A549 treated with DMSO at 1 μM for 4 hours (cell line): ENCODE results near the gene PDCL2. TPM values are rescaled to one million over a fixed set of nuclear protein-coding genes. Genes with fewer than 3 reads are reported as not detected.

Source experiments
- total RNA-seq: library from RNA; stranded (reverse); fragments of 200-300 nt; extraction: Qiagen RNA extraction; gene quantifications from 5 replicates; pipeline ENCODE4 v1.2.3, GENCODE V29; 2022; ENCODE audit warnings: low read depth

The PDCL2 gene, protein sequence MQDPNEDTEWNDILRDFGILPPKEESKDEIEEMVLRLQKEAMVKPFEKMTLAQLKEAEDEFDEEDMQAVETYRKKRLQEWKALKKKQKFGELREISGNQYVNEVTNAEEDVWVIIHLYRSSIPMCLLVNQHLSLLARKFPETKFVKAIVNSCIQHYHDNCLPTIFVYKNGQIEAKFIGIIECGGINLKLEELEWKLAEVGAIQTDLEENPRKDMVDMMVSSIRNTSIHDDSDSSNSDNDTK
- not detected in 5 replicates for total RNA-seq

DNA sequence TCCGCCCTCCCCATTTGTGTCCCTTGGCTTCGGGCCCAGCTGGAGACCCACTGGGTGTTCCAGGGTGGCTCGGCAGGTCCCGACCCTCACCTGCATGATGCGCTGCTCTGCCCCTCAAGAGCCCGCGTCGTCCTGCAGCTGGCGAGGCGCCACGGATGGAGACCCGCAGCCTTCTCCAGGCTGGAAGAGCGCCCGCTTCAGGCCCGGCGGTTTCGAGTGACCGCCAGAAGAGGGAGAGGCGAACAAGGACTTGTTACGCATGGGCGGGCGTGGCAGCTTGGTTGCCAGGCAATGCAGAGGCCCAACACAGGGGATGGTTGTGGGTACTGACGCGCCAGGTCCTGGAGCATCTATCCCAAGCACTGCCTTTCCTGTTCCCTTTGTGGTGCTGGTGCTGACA is at the start of gene PDCL2:
Gene PDCL2, minus strand, starts transcription at position 232 of the 400 bp plus-strand sequence. Its CDS starts 136 bp downstream, at position 96.

DNA sequence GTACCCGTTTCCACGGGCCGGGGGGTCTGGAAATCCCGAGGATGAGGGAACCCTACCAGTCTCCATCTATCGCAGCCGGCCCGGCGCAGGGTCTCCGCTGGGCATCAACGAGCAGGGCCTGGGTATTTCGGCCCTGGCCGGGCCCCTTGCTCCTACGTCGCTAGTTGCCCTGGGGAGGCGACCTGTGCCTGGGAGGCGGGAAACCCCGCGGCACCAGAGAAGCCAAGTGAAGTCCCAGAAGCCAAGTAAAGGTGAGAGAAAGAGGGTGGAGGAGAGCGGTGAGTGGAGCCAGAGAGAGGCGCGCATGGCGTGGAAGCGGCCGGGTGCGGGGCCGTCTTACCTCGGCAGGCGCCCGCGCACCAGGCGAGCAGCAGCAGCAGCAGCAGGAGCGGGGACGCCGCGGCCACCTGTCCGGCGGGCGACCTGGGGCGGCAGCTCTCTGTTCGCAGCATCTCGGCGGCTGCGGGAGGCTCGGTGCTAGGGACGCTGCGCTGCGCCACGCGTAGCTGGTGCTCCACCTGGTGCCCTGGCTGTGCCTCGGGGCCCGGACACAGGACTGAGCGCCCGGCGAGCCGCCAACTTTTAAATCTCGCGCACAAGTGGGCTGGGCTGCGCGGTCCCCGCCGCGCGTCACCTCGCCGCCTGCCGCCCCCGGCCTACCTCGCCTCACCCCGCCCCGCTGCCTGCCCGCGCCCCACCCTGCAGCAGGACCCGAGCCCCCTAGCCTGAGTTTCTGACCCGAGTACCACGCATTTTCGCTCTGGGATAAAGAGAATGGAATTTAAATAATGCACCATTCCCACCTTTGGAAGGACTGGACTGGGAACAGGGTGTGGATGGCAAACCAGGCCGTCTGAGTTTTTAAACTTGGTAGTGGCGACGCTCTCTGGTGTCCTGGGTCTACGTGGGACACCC is 44.0 kb upstream of the PDCL2 start, which contains the start of gene NMU:
Gene NMU, minus strand, starts transcription at position 558 of the 915 bp plus-strand sequence. Its CDS starts 106 bp downstream, at position 452.

GRCh38 chr4:55546756-55547465 is 45.1 kb downstream of the PDCL2 start, which contains the start of gene CLOCK:
TSS of gene CLOCK (minus strand) at chr4:55546909. CDS start at chr4:55482785, 64,124 bp downstream.

Other genes with a start within 250 kb of the PDCL2 start
- gene SRD5A3, start 246.0 kb downstream of the PDCL2 start, total RNA-seq = 7.7 to 11.1 TPM (median 9.7 TPM) in 5 replicates
- gene TMEM165, start 196.3 kb downstream of the PDCL2 start, total RNA-seq = 40.0 to 65.1 TPM (median 51.8 TPM) in 5 replicates
- gene CLOCK, start 45.3 kb downstream of the PDCL2 start, total RNA-seq = 4.4 to 8.2 TPM (median 6.0 TPM) in 5 replicates
- gene NMU, start 44.1 kb upstream of the PDCL2 start, total RNA-seq = 0.31 to 0.60 TPM (median 0.56 TPM) in 5 replicates
- gene EXOC1L, start 227.5 kb upstream of the PDCL2 start, total RNA-seq = not detected in 5 replicates